ENCODE results near the gene PATJ.

DNA sequence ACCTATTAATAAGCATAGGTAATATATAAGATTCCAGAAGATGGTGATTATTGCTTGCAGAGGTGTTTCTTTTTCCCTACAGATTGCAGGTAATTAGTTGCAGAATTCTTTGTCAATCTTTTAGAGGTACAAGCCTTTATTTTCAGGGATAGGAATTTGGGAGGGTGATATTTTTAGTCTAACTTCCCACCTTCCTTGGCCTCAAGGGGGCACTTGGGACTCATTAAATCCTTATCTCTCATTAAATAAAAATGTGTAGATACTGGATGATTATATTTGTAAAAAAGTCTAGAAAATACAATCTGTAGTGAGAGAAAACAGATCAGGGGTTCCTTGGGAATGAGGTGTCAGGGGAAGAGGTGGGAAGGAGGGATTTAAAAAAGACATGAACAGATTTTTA is 179.2 kb downstream of the PATJ start:
- TF ChIP-seq, protein P1, sequence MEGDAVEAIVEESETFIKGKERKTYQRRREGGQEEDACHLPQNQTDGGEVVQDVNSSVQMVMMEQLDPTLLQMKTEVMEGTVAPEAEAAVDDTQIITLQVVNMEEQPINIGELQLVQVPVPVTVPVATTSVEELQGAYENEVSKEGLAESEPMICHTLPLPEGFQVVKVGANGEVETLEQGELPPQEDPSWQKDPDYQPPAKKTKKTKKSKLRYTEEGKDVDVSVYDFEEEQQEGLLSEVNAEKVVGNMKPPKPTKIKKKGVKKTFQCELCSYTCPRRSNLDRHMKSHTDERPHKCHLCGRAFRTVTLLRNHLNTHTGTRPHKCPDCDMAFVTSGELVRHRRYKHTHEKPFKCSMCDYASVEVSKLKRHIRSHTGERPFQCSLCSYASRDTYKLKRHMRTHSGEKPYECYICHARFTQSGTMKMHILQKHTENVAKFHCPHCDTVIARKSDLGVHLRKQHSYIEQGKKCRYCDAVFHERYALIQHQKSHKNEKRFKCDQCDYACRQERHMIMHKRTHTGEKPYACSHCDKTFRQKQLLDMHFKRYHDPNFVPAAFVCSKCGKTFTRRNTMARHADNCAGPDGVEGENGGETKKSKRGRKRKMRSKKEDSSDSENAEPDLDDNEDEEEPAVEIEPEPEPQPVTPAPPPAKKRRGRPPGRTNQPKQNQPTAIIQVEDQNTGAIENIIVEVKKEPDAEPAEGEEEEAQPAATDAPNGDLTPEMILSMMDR (IDR thresholded peaks at IDR 0.05), result no peak
- TF ChIP-seq POLR2A (IDR thresholded peaks at IDR 0.05) (no peak), EP300 (IDR thresholded peaks at IDR 0.05) (no peak)
